Activated CD4-positive, alpha-beta T cell treated with anti-CD3 and anti-CD28 coated beads, Interleukin-2, amount 50 U/mL, for 1 hour (primary cell): Measurements from ENCODE around the gene TGFBRAP1.

ENCODE experiments used
- DNase-seq: peaks from one replicate; pipeline ENCODE4 v3.0.0-alpha.2; 2020

The TGFBRAP1 gene

GRCh38 chr2:105313877-105314276 is 15.7 kb downstream of the TGFBRAP1 start:
- DNase-seq = no peak

GRCh38 chr2:105309147-105309545 is 20.4 kb downstream of the TGFBRAP1 start:
- no peak for DNase-seq

- DNase-seq = no peak
Measured at GRCh38 chr2:105308382-105309146, 21.0 kb downstream of the TGFBRAP1 start.

- DNase-seq = no peak
Measured at GRCh38 chr2:105307962-105308361, 21.6 kb downstream of the TGFBRAP1 start.

GRCh38 chr2:105307550-105307949 is 22.0 kb downstream of the TGFBRAP1 start:
- no peak for DNase-seq

- DNase-seq = no peak
Measured at GRCh38 chr2:105307146-105307545, 22.4 kb downstream of the TGFBRAP1 start.

- no peak for DNase-seq
Measured at GRCh38 chr2:105301646-105302045, 27.9 kb downstream of the TGFBRAP1 start.

- no peak for DNase-seq
Measured at GRCh38 chr2:105299290-105299689, 30.2 kb downstream of the TGFBRAP1 start.

- no peak for DNase-seq
Measured at GRCh38 chr2:105298017-105298416, 31.5 kb downstream of the TGFBRAP1 start.

- DNase-seq = no peak
Measured at GRCh38 chr2:105297216-105297615, 32.3 kb downstream of the TGFBRAP1 start.

GRCh38 chr2:105296017-105296611 is 33.4 kb downstream of the TGFBRAP1 start:
- DNase-seq = no peak

GRCh38 chr2:105294844-105295481 is 34.6 kb downstream of the TGFBRAP1 start:
- DNase-seq = peak; percentile 11

GRCh38 chr2:105294046-105294445 is 35.5 kb downstream of the TGFBRAP1 start:
- no peak for DNase-seq

- DNase-seq = no peak
Measured at GRCh38 chr2:105291981-105292380, 37.6 kb downstream of the TGFBRAP1 start.

- DNase-seq = no peak
Measured at GRCh38 chr2:105290981-105291660, 38.4 kb downstream of the TGFBRAP1 start.

GRCh38 chr2:105288133-105288532 is 41.4 kb downstream of the TGFBRAP1 start:
- no peak for DNase-seq

GRCh38 chr2:105287692-105288091 is 41.8 kb downstream of the TGFBRAP1 start:
- peak; percentile 12 for DNase-seq

- no peak for DNase-seq
Measured at GRCh38 chr2:105283532-105283931, 46.0 kb downstream of the TGFBRAP1 start.

GRCh38 chr2:105280281-105280680 is 49.3 kb downstream of the TGFBRAP1 start:
- DNase-seq = no peak

GRCh38 chr2:105279126-105279525 is 50.4 kb downstream of the TGFBRAP1 start:
- no peak for DNase-seq

GRCh38 chr2:105278654-105279053 is 50.9 kb downstream of the TGFBRAP1 start:
- no peak for DNase-seq

- DNase-seq = no peak
Measured at GRCh38 chr2:105274046-105274445, 55.5 kb downstream of the TGFBRAP1 start.

- DNase-seq = no peak
Measured at GRCh38 chr2:105272176-105272575, 57.4 kb downstream of the TGFBRAP1 start.
